Measurements from ENCODE around the gene MAP3K20.
"Not testable (repeated sequence)": the region's sequence is repeated elsewhere in the genome, so short reads cannot be mapped to it uniquely, and the experiment has no call there.

Gene MAP3K20

GRCh38 chr2:173122936-173123335 lies 47.3 kb downstream of the MAP3K20 start:
- Histone ChIP-seq H3K27me3 (replicated peaks; ENCODE audit: control insufficient read depth, insufficient read depth, low read length, poor library complexity, severe bottlenecking) (no peaks in the 10 kb centered on the region), H3K36me3 (ENCODE audit: control insufficient read depth, insufficient read depth, low read length) (no peaks in the 10 kb centered on the region), H3K4me3 (ENCODE audit: insufficient read depth, low read depth, low read length, poor library complexity, severe bottlenecking) (no peak overlapping the region), H3K27ac (ENCODE audit: insufficient read depth, low read length, poor library complexity, severe bottlenecking) (no peak overlapping the region), H3K9me3 (ENCODE audit: control insufficient read depth, low read length) (no peaks in the 10 kb centered on the region), H3K4me1 (ENCODE audit: control insufficient read depth, insufficient read depth, low read length, poor library complexity, severe bottlenecking) (no peaks in the 10 kb centered on the region)
- no peak for DNase-seq

GRCh38 chr2:173124441-173124840 lies 48.8 kb downstream of the MAP3K20 start:
- no peak for DNase-seq
- Histone ChIP-seq H3K9me3 (ENCODE audit: control insufficient read depth, low read length) (no peaks in the 10 kb centered on the region), H3K27me3 (replicated peaks; ENCODE audit: control insufficient read depth, insufficient read depth, low read length, poor library complexity, severe bottlenecking) (no peaks in the 10 kb centered on the region), H3K36me3 (ENCODE audit: control insufficient read depth, insufficient read depth, low read length) (no peaks in the 10 kb centered on the region), H3K4me3 (ENCODE audit: insufficient read depth, low read depth, low read length, poor library complexity, severe bottlenecking) (no peak overlapping the region), H3K4me1 (ENCODE audit: control insufficient read depth, insufficient read depth, low read length, poor library complexity, severe bottlenecking) (no peaks in the 10 kb centered on the region), H3K27ac (ENCODE audit: insufficient read depth, low read length, poor library complexity, severe bottlenecking) (no peak overlapping the region)

- no peak for DNase-seq
- Histone ChIP-seq H3K4me1 (ENCODE audit: control insufficient read depth, insufficient read depth, low read length, poor library complexity, severe bottlenecking) (no peaks in the 10 kb centered on the region), H3K9me3 (ENCODE audit: control insufficient read depth, low read length) (no peaks in the 10 kb centered on the region), H3K27me3 (replicated peaks; ENCODE audit: control insufficient read depth, insufficient read depth, low read length, poor library complexity, severe bottlenecking) (no peaks in the 10 kb centered on the region), H3K4me3 (ENCODE audit: insufficient read depth, low read depth, low read length, poor library complexity, severe bottlenecking) (no peak overlapping the region), H3K27ac (ENCODE audit: insufficient read depth, low read length, poor library complexity, severe bottlenecking) (no peak overlapping the region), H3K36me3 (ENCODE audit: control insufficient read depth, insufficient read depth, low read length) (no peaks in the 10 kb centered on the region)
Measured at GRCh38 chr2:173126819-173127218, 51.2 kb downstream of the MAP3K20 start.

GRCh38 chr2:173128132-173128531 lies 52.5 kb downstream of the MAP3K20 start:
- H3K27ac ChIP-seq (ENCODE audit: insufficient read depth, low read length, poor library complexity, severe bottlenecking); H3K4me1 ChIP-seq (ENCODE audit: control insufficient read depth, insufficient read depth, low read length, poor library complexity, severe bottlenecking); H3K9me3 ChIP-seq (ENCODE audit: control insufficient read depth, low read length); H3K36me3 ChIP-seq (ENCODE audit: control insufficient read depth, insufficient read depth, low read length); DNase-seq; H3K4me3 ChIP-seq (ENCODE audit: insufficient read depth, low read depth, low read length, poor library complexity, severe bottlenecking); H3K27me3 ChIP-seq (replicated peaks; ENCODE audit: control insufficient read depth, insufficient read depth, low read length, poor library complexity, severe bottlenecking): not testable (repeated sequence)

- Histone ChIP-seq H3K27ac (ENCODE audit: insufficient read depth, low read length, poor library complexity, severe bottlenecking) (no peak overlapping the region), H3K4me3 (ENCODE audit: insufficient read depth, low read depth, low read length, poor library complexity, severe bottlenecking) (no peak overlapping the region), H3K9me3 (ENCODE audit: control insufficient read depth, low read length) (no peaks in the 10 kb centered on the region), H3K4me1 (ENCODE audit: control insufficient read depth, insufficient read depth, low read length, poor library complexity, severe bottlenecking) (no peaks in the 10 kb centered on the region), H3K27me3 (replicated peaks; ENCODE audit: control insufficient read depth, insufficient read depth, low read length, poor library complexity, severe bottlenecking) (no peaks in the 10 kb centered on the region), H3K36me3 (ENCODE audit: control insufficient read depth, insufficient read depth, low read length) (no peaks in the 10 kb centered on the region)
- no peak for DNase-seq
Measured at GRCh38 chr2:173130496-173131465, 55.1 kb downstream of the MAP3K20 start.

- DNase-seq, result no peak
- H3K27ac ChIP-seq (ENCODE audit: insufficient read depth, low read length, poor library complexity, severe bottlenecking), result no peak overlapping the region
- no peaks in the 10 kb centered on the region for H3K36me3 ChIP-seq (ENCODE audit: control insufficient read depth, insufficient read depth, low read length)
- no peaks in the 10 kb centered on the region for H3K4me1 ChIP-seq (ENCODE audit: control insufficient read depth, insufficient read depth, low read length, poor library complexity, severe bottlenecking)
- no peaks in the 10 kb centered on the region for H3K9me3 ChIP-seq (ENCODE audit: control insufficient read depth, low read length)
- no peaks in the 10 kb centered on the region for H3K27me3 ChIP-seq (replicated peaks; ENCODE audit: control insufficient read depth, insufficient read depth, low read length, poor library complexity, severe bottlenecking)
- no peak overlapping the region for H3K4me3 ChIP-seq (ENCODE audit: insufficient read depth, low read depth, low read length, poor library complexity, severe bottlenecking)
Measured at GRCh38 chr2:173132531-173132930, 56.9 kb downstream of the MAP3K20 start.

- no peaks in the 10 kb centered on the region for H3K9me3 ChIP-seq (ENCODE audit: control insufficient read depth, low read length)
- H3K4me3 ChIP-seq (ENCODE audit: insufficient read depth, low read depth, low read length, poor library complexity, severe bottlenecking), result no peak overlapping the region
- H3K4me1 ChIP-seq (ENCODE audit: control insufficient read depth, insufficient read depth, low read length, poor library complexity, severe bottlenecking), result no peaks in the 10 kb centered on the region
- DNase-seq, result no peak
- H3K27ac ChIP-seq (ENCODE audit: insufficient read depth, low read length, poor library complexity, severe bottlenecking), result no peak overlapping the region
- no peaks in the 10 kb centered on the region for H3K27me3 ChIP-seq (replicated peaks; ENCODE audit: control insufficient read depth, insufficient read depth, low read length, poor library complexity, severe bottlenecking)
- no peaks in the 10 kb centered on the region for H3K36me3 ChIP-seq (ENCODE audit: control insufficient read depth, insufficient read depth, low read length)
Measured at GRCh38 chr2:173134703-173135102, 59.1 kb downstream of the MAP3K20 start.

GRCh38 chr2:173136067-173136466 lies 60.4 kb downstream of the MAP3K20 start:
- no peak for DNase-seq
- Histone ChIP-seq H3K4me1 (ENCODE audit: control insufficient read depth, insufficient read depth, low read length, poor library complexity, severe bottlenecking) (no peaks in the 10 kb centered on the region), H3K9me3 (ENCODE audit: control insufficient read depth, low read length) (no peaks in the 10 kb centered on the region), H3K4me3 (ENCODE audit: insufficient read depth, low read depth, low read length, poor library complexity, severe bottlenecking) (no peak overlapping the region), H3K27me3 (replicated peaks; ENCODE audit: control insufficient read depth, insufficient read depth, low read length, poor library complexity, severe bottlenecking) (no peaks in the 10 kb centered on the region), H3K27ac (ENCODE audit: insufficient read depth, low read length, poor library complexity, severe bottlenecking) (no peak overlapping the region), H3K36me3 (ENCODE audit: control insufficient read depth, insufficient read depth, low read length) (no peaks in the 10 kb centered on the region)

GRCh38 chr2:173136599-173136998 lies 61.0 kb downstream of the MAP3K20 start:
- Histone ChIP-seq H3K9me3 (ENCODE audit: control insufficient read depth, low read length) (no peaks in the 10 kb centered on the region), H3K4me3 (ENCODE audit: insufficient read depth, low read depth, low read length, poor library complexity, severe bottlenecking) (no peak overlapping the region), H3K4me1 (ENCODE audit: control insufficient read depth, insufficient read depth, low read length, poor library complexity, severe bottlenecking) (no peaks in the 10 kb centered on the region), H3K36me3 (ENCODE audit: control insufficient read depth, insufficient read depth, low read length) (no peaks in the 10 kb centered on the region), H3K27ac (ENCODE audit: insufficient read depth, low read length, poor library complexity, severe bottlenecking) (no peak overlapping the region), H3K27me3 (replicated peaks; ENCODE audit: control insufficient read depth, insufficient read depth, low read length, poor library complexity, severe bottlenecking) (no peaks in the 10 kb centered on the region)
- DNase-seq, result no peak

GRCh38 chr2:173137610-173138009 lies 62.0 kb downstream of the MAP3K20 start:
- H3K27ac ChIP-seq (ENCODE audit: insufficient read depth, low read length, poor library complexity, severe bottlenecking), result no peak overlapping the region
- H3K36me3 ChIP-seq (ENCODE audit: control insufficient read depth, insufficient read depth, low read length), result no peaks in the 10 kb centered on the region
- no peak for DNase-seq
- H3K9me3 ChIP-seq (ENCODE audit: control insufficient read depth, low read length), result no peaks in the 10 kb centered on the region
- no peaks in the 10 kb centered on the region for H3K4me1 ChIP-seq (ENCODE audit: control insufficient read depth, insufficient read depth, low read length, poor library complexity, severe bottlenecking)
- H3K27me3 ChIP-seq (replicated peaks; ENCODE audit: control insufficient read depth, insufficient read depth, low read length, poor library complexity, severe bottlenecking), result no peaks in the 10 kb centered on the region
- H3K4me3 ChIP-seq (ENCODE audit: insufficient read depth, low read depth, low read length, poor library complexity, severe bottlenecking), result no peak overlapping the region

Data from effector memory CD4-positive, alpha-beta T cell (primary cell).